Superior temporal gyrus (tissue), 1 donor: ENCODE results near the gene ATP5F1E.

Experiments used
- DNase-seq: peaks from one replicate; pipeline ENCODE4 v3.0.0-alpha.2; 2016; ENCODE audit errors: extremely low spot score

ATP5F1E gene

GRCh38 chr20:59032023-59032712, at the start of gene ATP5F1E:
ATP5F1E (minus strand) TSS chr20:59032335; CDS start chr20:59032251, 84 bp downstream.
- DNase-seq: peak; percentile 95

- DNase-seq: no peak
These were observed 48.9 kb upstream of the ATP5F1E start for GRCh38 chr20:59081036-59081435.

- no peak for DNase-seq
These were observed 46.1 kb upstream of the ATP5F1E start for GRCh38 chr20:59078231-59078630.

GRCh38 chr20:59077705-59078104, 45.6 kb upstream of the ATP5F1E start:
- DNase-seq: no peak

DNA sequence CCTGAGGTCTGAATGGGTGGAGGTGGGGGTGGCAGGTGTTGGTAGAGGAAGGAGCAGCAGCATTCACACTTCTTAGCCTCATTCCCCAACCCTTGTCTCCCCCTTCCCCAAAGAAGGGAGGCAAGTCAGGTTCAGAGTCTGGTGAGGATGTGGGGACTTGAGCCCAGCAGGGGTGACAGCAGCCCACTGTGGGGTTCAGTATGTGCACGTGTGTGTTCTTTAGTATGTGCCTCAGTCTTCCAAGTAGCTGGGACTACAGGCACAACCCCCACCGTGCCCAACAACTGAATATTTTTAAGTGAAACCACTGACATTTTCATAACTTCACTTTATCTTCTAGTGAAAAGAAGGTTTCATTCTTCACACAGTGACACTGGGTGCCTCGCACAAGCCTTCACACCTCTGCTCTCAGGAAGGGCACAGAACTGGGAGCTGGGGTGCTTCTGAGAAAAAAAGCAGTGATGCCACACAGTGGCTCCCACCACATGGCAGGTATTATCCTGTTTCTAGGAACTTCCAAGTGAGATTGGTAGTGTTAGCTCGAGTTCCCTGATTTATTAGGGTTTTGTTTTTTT, 43.9 kb upstream of the ATP5F1E start:
- DNase-seq: no peak

GRCh38 chr20:59074456-59074855, 42.3 kb upstream of the ATP5F1E start:
- no peak for DNase-seq

DNA sequence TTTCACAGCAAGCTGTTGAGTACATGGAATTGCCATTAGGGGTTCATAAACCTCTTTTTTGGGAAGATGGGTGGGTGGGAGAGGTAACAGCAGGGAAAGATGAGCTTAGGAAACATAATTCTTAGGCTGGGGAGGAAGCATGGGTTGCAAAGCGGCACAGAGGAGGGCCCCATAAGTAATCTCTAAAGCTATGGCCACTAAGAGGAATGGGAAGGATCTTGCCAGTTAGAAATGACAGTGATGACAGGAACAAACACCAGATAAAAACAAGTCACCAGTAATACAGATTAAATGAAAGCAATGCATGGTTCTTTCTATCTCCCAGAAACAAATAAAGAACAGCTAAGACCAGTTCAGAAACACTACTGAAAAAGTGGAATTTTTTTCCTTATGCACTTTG, 41.4 kb upstream of the ATP5F1E start:
- DNase-seq: no peak

DNA sequence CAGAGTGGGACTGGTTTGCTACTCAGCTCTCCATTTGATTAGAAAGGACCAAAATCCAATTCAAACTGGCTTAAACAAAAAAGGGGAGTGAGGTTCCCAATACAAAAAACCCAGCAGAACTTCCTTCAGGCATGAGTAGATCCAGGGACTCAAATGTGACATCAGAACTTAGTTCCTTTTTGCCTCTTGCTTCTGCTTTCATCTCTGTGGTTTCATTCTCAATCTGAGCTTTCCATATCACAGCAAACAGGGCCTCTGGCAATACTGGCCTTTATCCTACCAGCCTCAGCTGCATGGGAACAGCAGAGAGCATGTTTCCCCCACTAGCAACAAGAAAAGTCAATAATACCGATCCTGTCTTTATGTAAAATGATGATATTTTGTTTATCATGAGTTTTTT, 39.1 kb upstream of the ATP5F1E start:
- DNase-seq: no peak

GRCh38 chr20:59069026-59069425, 36.9 kb upstream of the ATP5F1E start:
- no peak for DNase-seq

- no peak for DNase-seq
These were observed 36.4 kb upstream of the ATP5F1E start for GRCh38 chr20:59068534-59068933.

DNA sequence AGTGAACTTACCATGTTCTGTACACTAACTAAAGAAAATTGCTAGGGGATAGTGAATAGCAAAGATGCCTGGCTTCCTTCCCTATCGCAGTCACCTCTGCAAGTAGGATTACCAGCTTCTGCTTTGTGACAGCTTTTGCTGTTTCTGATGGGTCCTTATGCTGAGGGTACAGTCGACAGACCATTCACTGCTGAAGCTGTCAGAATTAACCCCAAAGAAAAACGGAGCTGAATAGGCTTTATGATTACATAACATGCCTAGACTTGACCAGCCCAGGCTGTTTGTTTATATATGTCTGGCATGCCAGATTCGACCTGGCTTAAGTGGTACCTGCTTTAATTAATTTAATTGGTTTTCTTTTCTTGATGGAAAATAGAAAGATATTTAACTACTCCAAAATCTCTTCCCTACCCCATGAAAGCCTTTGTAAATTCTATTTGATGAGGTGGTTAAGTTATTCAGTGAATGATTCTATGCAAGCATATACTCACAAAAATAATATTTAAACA, 32.1 kb upstream of the ATP5F1E start:
- DNase-seq: no peak

DNA sequence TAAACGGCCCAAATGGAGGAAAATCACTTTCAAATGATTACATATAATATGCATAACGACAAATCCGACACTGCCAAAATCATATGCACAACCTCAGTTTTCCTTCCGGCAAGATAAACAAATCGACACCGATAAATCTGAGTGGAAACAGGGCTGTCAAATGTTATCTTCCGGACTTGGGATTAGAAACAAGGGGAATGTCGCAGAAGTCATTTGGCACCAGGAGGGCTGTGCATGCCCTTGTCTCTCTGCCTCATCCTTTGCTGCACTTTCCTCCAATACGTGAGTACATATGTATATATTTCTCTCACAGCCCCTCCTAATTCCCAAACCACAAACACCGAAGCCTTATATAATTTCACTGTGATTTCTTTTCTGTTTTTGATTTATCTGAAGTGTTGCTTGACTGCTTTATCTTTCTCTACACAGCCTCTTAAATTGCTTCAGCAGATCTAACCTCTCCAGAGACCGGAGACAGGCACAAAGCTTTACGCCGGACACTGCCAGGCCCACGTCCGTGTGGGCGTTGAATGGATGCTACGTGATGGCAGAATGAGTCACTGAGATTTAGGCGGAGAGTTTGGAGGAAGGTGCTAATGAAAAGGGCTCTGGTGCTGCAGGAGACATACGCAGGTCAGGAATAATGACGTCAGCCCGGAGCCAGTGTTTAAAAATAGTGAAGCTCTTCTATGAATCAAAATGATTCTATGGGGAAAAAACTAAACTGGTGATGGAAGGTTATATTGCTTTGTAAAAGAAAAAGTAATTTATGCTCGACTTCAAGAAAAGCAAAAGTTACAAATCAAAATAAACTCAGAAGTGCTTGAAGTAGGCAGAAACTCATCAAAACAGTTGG, 31.5 kb upstream of the ATP5F1E start:
- DNase-seq: peak; percentile 39

- no peak for DNase-seq
These were observed 29.9 kb upstream of the ATP5F1E start for GRCh38 chr20:59062081-59062480.

DNA sequence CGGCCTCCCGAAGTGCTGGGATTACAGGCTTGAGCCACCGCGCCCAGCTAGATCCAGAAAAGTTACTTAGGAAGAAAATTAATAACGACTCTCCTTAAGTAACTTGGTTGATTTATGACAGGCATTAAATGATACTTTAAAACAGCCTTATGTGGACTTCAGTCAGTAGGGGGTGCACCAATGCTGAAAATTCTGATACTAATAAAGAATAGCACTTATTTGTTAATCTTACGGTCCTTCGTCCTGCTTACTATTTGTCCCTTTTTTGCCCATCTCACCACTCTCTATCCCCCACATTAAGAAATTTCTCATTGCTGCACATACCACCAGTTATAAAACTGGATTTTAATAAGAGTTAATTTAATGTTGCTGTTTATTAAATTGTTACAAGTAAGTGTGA, 23.2 kb upstream of the ATP5F1E start:
- no peak for DNase-seq

- DNase-seq: no peak
These were observed 19.6 kb upstream of the ATP5F1E start for GRCh38 chr20:59051666-59052185.

DNA sequence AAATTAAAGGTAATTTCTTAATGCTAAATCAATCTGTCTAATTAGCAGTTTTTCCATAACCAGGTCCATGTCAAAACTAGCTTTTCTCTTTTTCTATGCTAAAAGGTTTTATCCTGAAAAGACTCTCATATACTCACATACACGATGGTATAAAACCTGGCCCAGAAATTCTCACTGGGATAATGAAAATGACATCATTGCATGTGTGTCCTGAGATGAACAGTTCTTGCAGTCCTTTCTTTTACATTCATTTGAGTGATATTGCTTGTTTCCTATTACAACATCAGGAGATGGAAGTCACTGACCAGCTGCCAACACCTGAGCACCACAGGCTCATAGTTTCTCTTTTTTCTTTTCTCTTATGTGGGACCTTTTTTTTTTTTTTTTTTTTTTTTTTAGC, 18.3 kb upstream of the ATP5F1E start:
- DNase-seq: no peak

DNA sequence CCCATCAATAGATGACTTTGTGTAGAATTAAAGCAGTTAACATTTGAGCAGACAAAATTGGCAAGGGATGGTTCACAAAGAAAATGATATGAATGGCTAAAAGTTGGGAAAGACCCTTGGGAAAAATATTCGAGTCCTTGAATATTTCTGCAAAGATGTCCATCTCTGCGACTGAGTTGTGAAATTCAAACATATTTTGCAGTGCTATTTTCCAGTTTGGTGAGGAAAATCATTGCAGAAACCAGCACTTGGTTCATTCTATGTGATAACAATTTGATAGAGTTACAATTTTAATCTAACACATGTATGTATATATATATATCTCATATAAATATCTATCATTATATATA, 16.5 kb upstream of the ATP5F1E start:
- no peak for DNase-seq

DNA sequence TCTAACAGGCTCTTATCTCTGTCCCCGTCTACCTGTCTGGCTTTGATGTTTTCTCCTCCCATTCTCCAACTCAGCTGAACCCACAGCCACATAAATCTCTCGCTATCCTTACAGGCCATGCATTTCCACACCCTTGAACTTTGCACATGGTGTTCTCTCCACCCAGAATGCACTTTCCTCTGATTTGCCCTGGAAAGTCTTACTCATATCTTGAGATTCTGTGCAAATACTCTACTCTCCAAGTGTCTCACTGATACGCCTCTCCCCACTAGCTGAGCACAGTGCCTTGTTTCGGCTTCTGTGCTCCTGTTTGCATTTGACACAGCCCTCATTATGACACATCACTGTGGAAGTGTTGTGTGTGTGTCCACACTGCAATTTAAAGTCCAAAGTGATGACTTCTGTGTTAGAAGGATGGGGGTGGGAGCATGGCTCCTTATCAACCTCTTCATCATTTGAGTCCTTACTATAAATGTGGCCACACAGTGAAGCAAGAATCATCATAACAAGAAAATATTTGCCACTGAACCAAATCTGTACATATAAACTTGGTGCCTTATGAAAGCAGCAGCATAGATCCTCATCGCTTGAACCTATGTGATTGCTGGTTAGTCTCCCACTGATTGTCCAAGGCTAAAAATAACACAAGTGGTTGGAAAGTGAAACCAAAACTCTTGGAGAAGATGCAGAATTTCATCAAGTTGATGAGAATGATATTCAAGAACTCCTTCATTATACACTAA, 16.0 kb upstream of the ATP5F1E start:
- no peak for DNase-seq

DNA sequence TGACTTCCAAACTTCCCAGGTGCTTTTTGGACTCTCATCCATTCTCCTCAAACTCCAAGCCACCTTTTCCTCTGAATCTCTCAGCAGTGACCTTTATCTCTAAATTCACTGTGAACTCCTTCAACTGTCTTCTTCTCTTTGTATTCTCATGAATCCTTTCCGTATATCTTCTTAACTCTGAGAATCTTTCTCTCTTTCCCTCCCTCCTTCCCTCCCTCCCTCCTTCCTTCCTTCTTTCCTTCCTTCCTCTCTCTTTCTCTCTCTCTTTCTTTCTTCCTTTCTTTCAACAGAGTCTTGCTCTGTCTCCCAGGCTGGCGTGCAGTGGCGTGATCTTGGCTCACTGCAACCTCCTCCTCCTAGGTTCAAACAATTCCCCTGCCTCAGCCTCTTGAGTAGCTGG, 14.7 kb upstream of the ATP5F1E start:
- DNase-seq: no peak

DNA sequence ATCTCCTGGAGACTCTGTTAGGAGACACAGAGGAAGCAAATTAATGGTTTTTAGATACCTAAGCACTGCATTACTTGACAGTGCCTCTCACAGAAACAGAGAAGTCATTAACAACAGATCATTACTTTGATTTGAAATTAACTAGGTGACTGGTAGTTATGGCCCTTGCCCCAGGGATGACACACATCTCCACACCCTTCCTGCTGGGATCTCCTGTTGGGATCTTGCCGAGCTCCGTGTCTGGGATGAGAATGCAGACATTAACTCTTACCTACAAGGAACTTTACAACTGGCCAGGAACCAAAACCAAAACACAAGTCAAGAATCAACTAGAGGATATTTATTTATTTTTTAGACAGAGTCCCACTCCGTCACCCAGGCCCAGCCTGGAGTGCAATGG, 12.7 kb upstream of the ATP5F1E start:
- DNase-seq: no peak

- DNase-seq: no peak
These were observed 12.2 kb upstream of the ATP5F1E start for GRCh38 chr20:59044295-59044694.

- no peak for DNase-seq
These were observed 11.6 kb upstream of the ATP5F1E start for GRCh38 chr20:59043698-59044097.
